Endothelial cell (in vitro differentiated cells): ENCODE measurements around the gene KRTAP5-1. TPM values are rescaled to one million over a fixed set of nuclear protein-coding genes. Genes with fewer than 3 reads are reported as not detected.
A peak's percentile ranks its signal among the peaks of the same experiment; 100 is the strongest.
"Not testable (repeated sequence)": the region's sequence is repeated elsewhere in the genome, so short reads cannot be mapped to it uniquely, and the experiment has no call there.

Source experiments
- DNase-seq: peaks from one replicate; pipeline ENCODE4 v3.0.0; 2021; ENCODE audit warnings: low spot score
- H3K27ac Mint-ChIP-seq: one replicate; pipeline ENCODE4 v1.8.0; 2021; ENCODE audit warnings: mixed read lengths, inconsistent platforms; ENCODE audit not compliant: unreplicated experiment
- H3K27me3 Mint-ChIP-seq: one replicate; pipeline ENCODE4 v1.8.0; 2021; ENCODE audit warnings: mild to moderate bottlenecking, moderate library complexity, mixed read lengths, inconsistent platforms; ENCODE audit not compliant: unreplicated experiment
- H3K36me3 Mint-ChIP-seq: one replicate; pipeline ENCODE4 v1.8.0; 2021; ENCODE audit warnings: mild to moderate bottlenecking, low read depth, mixed read lengths, inconsistent platforms; ENCODE audit not compliant: unreplicated experiment
- H3K4me1 Mint-ChIP-seq: one replicate; pipeline ENCODE4 v1.8.0; 2021; ENCODE audit warnings: mild to moderate bottlenecking, mixed read lengths, inconsistent platforms; ENCODE audit not compliant: unreplicated experiment
- H3K4me3 Mint-ChIP-seq: one replicate; pipeline ENCODE4 v1.8.0; 2021; ENCODE audit warnings: mild to moderate bottlenecking, mixed read lengths, inconsistent platforms; ENCODE audit not compliant: unreplicated experiment
- H3K9me3 Mint-ChIP-seq: one replicate; pipeline ENCODE4 v1.8.0; 2021; ENCODE audit warnings: mixed read lengths, inconsistent platforms; ENCODE audit not compliant: unreplicated experiment
- total RNA-seq: library from RNA; stranded (reverse); fragmentation: NEBNext Ultra II Directional; extraction: Animal tissue kit (Norgen Biotek cat#: 25700); gene quantifications from one replicate; pipeline ENCODE4 v1.2.1, GENCODE V29; 2021; ENCODE audit not compliant: unreplicated experiment
- TF ChIP-seq, protein P1 (sequence below): fragments of 200-600 bp; sonication (generic); IDR thresholded peaks from one replicate; pipeline ENCODE4 v1.5.0; 2021; ENCODE audit warnings: antibody characterized with exemption; ENCODE audit not compliant: unreplicated experiment

Gene KRTAP5-1
- total RNA-seq, 1 donor from 2014 or later, result not detected

DNA sequence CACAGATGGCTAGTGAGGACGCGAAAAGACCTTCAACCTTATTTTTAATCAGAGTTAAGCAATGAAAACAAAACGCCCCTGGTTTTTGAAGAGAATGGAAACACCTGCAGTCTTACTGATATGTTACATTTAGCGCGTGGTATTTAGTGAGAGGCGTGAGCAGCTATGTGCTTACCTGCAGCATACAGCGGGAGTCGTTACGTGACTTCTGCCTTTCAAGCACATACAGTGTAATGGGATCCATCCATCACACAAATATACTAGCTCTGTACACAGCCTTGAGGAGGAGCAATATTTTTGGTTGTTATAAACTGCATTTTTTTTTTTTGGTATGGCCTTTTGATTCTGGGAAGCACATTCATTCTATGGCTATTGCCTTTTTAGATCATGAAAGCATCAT, 7.5 kb upstream of the KRTAP5-1 start:
- peaks cover 33% of the 10 kb centered on the region for H3K4me1 Mint-ChIP-seq
- TF ChIP-seq, protein P1, sequence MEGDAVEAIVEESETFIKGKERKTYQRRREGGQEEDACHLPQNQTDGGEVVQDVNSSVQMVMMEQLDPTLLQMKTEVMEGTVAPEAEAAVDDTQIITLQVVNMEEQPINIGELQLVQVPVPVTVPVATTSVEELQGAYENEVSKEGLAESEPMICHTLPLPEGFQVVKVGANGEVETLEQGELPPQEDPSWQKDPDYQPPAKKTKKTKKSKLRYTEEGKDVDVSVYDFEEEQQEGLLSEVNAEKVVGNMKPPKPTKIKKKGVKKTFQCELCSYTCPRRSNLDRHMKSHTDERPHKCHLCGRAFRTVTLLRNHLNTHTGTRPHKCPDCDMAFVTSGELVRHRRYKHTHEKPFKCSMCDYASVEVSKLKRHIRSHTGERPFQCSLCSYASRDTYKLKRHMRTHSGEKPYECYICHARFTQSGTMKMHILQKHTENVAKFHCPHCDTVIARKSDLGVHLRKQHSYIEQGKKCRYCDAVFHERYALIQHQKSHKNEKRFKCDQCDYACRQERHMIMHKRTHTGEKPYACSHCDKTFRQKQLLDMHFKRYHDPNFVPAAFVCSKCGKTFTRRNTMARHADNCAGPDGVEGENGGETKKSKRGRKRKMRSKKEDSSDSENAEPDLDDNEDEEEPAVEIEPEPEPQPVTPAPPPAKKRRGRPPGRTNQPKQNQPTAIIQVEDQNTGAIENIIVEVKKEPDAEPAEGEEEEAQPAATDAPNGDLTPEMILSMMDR, result no peak
- DNase-seq, result no peak
- no peak overlapping the region for H3K4me3 Mint-ChIP-seq
- peaks cover 3% of the 10 kb centered on the region for H3K27me3 Mint-ChIP-seq
- no peak overlapping the region for H3K27ac Mint-ChIP-seq
- H3K9me3 Mint-ChIP-seq, result no peaks in the 10 kb centered on the region
- no peaks in the 10 kb centered on the region for H3K36me3 Mint-ChIP-seq

DNA sequence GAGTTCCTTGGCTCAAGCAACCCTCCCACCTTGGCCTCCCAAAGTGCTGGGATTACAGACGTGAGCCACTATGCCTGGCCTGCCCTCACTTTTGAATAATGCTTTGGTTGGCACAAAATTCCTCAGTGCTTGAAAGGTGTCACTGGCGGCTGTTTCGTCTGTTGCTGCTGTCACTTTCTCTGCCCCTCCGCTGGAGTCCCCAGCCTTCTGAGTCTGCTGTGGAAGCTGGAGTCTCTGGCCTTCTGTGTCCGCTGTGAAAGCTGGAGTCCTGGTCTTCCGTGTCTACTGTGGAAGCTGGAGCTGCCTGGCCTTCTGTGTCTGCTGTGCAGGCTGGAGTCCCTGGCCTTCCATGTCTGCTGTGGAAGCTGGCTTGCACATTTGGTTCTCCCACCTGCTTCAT, 4.9 kb upstream of the KRTAP5-1 start:
- Mint-ChIP-seq H3K4me1 (peaks cover 11% of the 10 kb centered on the region), H3K27me3 (peaks cover 3% of the 10 kb centered on the region), H3K27ac (peak overlapping the region; percentile 83), H3K9me3 (no peaks in the 10 kb centered on the region), H3K4me3 (peak overlapping the region; percentile 21), H3K36me3 (no peaks in the 10 kb centered on the region)
- TF ChIP-seq, protein P1, result no peak
- DNase-seq, result no peak

DNA sequence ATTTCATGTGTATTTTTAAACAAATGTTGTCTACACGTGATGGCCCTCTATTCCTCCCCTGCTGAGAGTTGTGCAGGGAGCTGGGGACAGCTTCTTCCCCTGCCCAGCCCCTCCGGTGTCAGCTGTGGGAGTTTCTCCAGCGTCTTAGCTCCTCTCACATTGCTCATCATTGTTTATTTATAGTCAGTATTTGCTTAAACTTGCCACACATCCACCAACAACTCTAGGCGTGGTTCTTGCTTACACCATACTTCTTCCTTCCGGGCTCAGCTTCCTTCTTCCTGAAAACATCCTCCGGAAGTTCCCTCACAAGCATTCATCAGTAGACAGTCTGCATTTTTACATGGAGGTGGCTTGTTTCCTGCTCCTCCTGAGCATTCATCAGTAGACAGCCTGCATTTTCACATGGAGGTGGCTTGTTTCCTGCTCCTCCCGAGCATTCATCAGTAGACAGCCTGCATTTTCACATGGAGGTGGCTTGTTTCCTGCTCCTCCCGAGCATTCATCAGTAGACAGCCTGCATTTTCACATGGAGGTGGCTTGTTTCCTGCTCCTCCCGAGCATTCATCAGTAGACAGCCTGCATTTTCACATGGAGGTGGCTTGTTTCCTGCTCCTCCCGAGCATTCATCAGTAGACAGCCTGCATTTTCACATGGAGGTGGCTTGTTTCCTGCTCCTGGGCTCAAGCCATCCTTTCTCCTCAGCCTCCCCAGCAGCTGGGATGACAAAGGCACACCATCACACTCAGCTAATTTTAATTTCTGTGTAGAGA, 4.3 kb upstream of the KRTAP5-1 start:
- not testable (repeated sequence) for H3K27me3 Mint-ChIP-seq

GRCh38 chr11:1586699-1587098, 1.6 kb upstream of the KRTAP5-1 start:
- TF ChIP-seq, protein P1, result no peak
- Mint-ChIP-seq H3K9me3 (no peaks in the 10 kb centered on the region), H3K36me3 (no peaks in the 10 kb centered on the region), H3K4me3 (no peak overlapping the region), H3K27ac (no peak overlapping the region), H3K4me1 (peaks cover 11% of the 10 kb centered on the region), H3K27me3 (peaks cover 5% of the 10 kb centered on the region)
- no peak for DNase-seq

More for the DNA sequence above, 4.3 kb upstream of the KRTAP5-1 start:
- DNase-seq, H3K36me3 Mint-ChIP-seq, H3K9me3 Mint-ChIP-seq, H3K4me3 Mint-ChIP-seq: not testable (repeated sequence)
- H3K4me1 Mint-ChIP-seq, result peaks cover 11% of the 10 kb centered on the region
- H3K27ac Mint-ChIP-seq, result peak overlapping the region; percentile 83

GRCh38 chr11:1582909-1583308, 2.2 kb downstream of the KRTAP5-1 start:
- H3K4me3 Mint-ChIP-seq, H3K4me1 Mint-ChIP-seq, H3K36me3 Mint-ChIP-seq, DNase-seq, H3K27me3 Mint-ChIP-seq, H3K9me3 Mint-ChIP-seq, H3K27ac Mint-ChIP-seq: not testable (repeated sequence)

DNA sequence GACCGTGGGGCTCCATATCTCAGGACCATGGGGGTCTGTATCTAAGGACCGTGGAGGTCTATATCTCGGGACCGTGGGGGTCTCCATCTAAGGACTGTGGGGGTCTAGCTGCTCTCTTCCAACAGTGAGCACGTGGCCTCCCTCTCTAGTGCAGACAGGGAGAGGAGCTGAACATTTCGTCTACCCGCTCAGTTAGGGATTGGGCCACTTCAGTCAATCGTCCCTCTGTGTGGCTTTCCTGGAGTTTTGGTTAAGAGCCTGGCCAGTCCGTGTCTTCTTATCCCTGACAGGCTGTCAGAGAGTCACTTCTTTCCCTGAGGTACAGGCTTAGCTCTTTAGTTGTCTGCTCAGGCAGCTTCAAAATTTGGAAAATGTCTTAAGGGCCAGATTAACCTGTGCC, 3.1 kb downstream of the KRTAP5-1 start:
- peaks cover 4% of the 10 kb centered on the region for H3K9me3 Mint-ChIP-seq
- TF ChIP-seq, protein P1, result no peak
- no peak overlapping the region for H3K27ac Mint-ChIP-seq
- peaks cover 5% of the 10 kb centered on the region for H3K27me3 Mint-ChIP-seq
- H3K36me3 Mint-ChIP-seq, result no peaks in the 10 kb centered on the region
- no peak for DNase-seq
- no peak overlapping the region for H3K4me3 Mint-ChIP-seq
- no peaks in the 10 kb centered on the region for H3K4me1 Mint-ChIP-seq
